Mononuclear cell (primary cell): ENCODE measurements around the gene CST3. TPM values are rescaled to one million over a fixed set of nuclear protein-coding genes. Genes with fewer than 3 reads are reported as not detected.
"Not testable (repeated sequence)": the region's sequence is repeated elsewhere in the genome, so short reads cannot be mapped to it uniquely, and the experiment has no call there.

Experiments used
- H3K27me3 ChIP-seq: 2 replicates; pipeline ENCODE4 v1.6.0; 2011; ENCODE audit warnings: low read length, control low read depth; ENCODE audit not compliant: insufficient read depth
- H3K4me1 ChIP-seq: 2 replicates; pipeline ENCODE4 v1.5.1; 2011; ENCODE audit warnings: mild to moderate bottlenecking, low read length, control low read depth; ENCODE audit not compliant: insufficient read depth
- H3K4me3 ChIP-seq: 2 replicates; pipeline ENCODE4 v1.5.1; 2011; ENCODE audit warnings: mild to moderate bottlenecking, low read length, moderate library complexity
- H3K9me3 ChIP-seq: 2 replicates; pipeline ENCODE4 v1.5.1; 2011; ENCODE audit warnings: low read depth, mild to moderate bottlenecking, control low read depth, low read length
- total RNA-seq: library from RNA; depleted of rRNA; stranded (reverse); fragments of >200 nt; gene quantifications from one replicate; pipeline ENCODE4 v1.2.3, GENCODE V29; 2012

The CST3 gene
- total RNA-seq: 486 TPM

GRCh38 chr20:23637282-23638221 lies at the start of gene CST3:
CST3 (minus strand) TSS chr20:23637955; CDS start chr20:23637862, 93 bp downstream.
- H3K9me3 ChIP-seq: no peaks in the 10 kb centered on the region
- H3K4me1 ChIP-seq: peaks cover 71% of the 10 kb centered on the region
- peak within 1 kb of the TSS; percentile 56 for H3K4me3 ChIP-seq
- H3K27me3 ChIP-seq: no peaks in the 10 kb centered on the region

DNA sequence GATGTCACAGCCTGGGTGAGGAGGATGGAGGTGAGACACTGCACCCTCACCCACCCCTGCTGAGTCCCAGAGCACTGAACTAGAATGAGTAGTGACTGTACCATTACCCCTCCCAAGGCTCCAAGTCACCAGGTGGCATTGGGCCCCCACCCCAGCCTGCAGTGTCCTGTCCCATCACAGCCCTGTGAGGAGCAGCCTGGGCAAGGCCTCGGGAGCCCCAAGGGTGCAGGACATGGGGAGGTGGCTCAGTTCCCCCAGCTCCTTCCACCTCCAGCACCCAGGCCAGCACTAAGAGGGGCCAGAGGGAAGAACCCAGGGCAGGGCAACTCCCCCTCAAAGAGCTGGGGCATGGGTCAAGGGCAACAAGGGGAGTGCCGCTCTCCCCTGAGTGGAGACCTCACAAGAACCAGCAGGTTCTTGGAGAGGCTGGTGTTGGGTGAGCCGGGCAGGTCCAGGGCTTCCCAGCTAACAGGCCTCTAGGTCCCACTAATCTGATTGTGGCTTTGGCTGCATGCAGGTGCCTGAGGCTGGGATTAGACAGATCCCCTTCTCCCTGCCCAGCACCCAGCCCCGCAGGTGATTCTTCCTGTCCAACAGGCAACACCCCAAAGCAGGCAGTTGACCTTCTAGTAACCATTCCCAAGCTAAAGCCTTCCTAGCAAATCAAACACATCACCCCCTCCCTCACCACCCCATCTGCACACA lies 48.4 kb upstream of the CST3 start:
- H3K9me3 ChIP-seq: no peaks in the 10 kb centered on the region
- no peaks in the 10 kb centered on the region for H3K27me3 ChIP-seq
- H3K4me3 ChIP-seq: no peak overlapping the region
- no peaks in the 10 kb centered on the region for H3K4me1 ChIP-seq

DNA sequence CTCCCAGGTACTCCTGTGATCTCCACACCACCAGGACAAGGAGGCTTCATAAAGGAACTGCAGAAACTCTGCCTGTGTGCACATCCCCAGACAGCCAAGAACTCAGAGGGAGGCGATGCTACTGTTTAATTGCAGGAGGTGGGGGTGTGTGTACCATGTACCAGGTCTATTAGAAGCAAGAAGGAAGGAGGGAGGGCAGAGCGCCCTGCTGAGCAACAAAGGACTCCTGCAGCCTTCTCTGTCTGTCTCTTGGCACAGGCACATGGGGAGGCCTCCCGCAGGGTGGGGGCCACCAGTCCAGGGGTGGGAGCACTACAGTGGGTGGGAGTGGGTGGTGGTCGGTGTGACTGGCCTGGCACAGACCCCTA lies 47.8 kb upstream of the CST3 start:
- H3K27me3 ChIP-seq, H3K9me3 ChIP-seq, H3K4me1 ChIP-seq, H3K4me3 ChIP-seq: not testable (repeated sequence)

GRCh38 chr20:23684261-23684660 lies 46.5 kb upstream of the CST3 start:
- H3K9me3 ChIP-seq: no peaks in the 10 kb centered on the region
- H3K27me3 ChIP-seq: no peaks in the 10 kb centered on the region
- no peak overlapping the region for H3K4me3 ChIP-seq
- H3K4me1 ChIP-seq: peaks cover 6% of the 10 kb centered on the region

DNA sequence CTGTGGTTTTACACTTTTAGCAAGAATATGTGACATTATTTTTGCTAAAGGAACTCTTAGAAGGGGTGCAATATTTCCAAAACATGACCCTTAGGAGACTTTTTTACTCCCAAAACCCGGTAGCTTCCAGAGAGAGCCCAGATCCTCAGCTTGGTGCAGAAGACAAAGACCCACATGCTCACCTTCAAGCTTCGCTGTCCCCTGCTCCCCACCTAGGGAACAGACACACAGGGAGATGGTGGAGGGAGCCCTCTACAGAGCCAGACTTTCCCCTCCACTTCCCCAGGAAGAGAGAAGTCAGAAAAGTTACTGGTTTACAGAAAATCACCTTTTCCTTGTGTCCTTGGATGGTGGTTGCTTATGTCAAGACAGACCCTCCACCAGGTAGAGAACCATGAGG lies 46.1 kb upstream of the CST3 start:
- Histone ChIP-seq H3K27me3 (no peaks in the 10 kb centered on the region), H3K4me3 (no peak overlapping the region), H3K4me1 (peaks cover 6% of the 10 kb centered on the region), H3K9me3 (no peaks in the 10 kb centered on the region)

- no peak overlapping the region for H3K4me3 ChIP-seq
- no peaks in the 10 kb centered on the region for H3K9me3 ChIP-seq
- peaks cover 6% of the 10 kb centered on the region for H3K4me1 ChIP-seq
- H3K27me3 ChIP-seq: no peaks in the 10 kb centered on the region
These were observed 45.5 kb upstream of the CST3 start for GRCh38 chr20:23683281-23683680.

DNA sequence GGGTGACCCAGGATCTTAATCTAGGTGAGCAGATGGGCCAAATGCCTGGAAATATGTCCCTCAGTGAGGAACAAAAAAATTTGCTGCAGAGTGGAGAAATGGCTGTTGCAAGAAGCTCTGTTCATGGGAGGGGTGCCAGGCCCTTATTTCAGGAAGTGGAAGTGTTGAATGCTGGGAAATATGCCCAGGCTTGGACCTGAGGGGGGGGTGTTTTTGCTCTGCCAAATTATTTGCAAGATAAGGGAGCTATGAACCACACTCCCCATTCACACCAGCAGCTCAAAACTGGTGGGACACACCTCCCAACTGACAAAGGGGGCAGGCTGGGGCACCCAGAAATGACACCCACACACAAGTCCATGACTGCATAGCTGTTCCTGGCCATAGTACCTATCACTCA lies 42.4 kb upstream of the CST3 start:
- Histone ChIP-seq H3K9me3 (no peaks in the 10 kb centered on the region), H3K27me3 (peaks cover 4% of the 10 kb centered on the region), H3K4me1 (peaks cover 6% of the 10 kb centered on the region), H3K4me3 (no peak overlapping the region)

DNA sequence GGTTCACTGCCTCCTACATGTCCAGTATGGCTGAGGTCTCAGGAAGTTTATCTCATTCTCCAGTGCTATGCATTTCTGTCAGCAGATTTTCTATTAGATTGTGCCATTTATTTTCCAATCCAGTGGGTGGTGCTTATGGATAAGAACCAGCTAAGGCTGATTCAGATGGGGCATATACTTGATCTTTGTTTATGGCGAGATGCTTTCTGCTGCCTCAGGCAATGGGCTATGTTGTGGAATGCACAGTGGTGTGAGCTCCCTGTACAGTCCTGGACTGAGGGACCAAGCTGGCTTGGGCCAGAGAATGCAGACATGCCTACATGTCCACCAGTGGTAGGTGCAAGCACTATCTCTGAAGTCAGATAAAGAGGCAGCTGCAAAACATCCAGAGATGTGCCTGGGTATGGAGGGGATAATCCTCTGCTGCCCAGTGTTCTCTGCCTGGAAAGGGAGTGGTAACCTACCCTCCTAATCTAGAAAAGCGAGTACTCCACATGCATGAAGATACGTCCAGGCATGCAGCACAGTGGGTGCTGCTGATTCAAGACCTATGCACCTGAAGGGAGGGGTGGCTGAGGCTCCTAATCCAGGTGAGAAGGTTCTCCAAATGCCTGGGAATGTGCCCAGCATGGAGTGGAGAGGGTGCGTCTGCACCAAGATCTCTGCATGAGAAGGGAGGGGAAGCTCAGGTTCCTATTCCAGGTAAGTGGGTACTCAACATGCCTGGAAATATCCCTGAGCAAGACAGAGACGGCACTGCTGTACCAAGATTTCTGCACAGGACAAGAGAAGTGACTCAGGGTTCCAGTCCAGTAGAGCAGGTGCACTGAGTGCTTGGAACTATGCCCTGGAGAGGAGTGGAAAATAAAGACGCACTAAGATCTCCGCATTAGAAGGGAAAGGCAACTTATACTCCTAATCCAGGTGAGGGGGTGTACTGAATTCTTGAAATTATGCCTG lies 41.7 kb upstream of the CST3 start:
- Histone ChIP-seq H3K27me3 (peaks cover 4% of the 10 kb centered on the region), H3K4me3 (no peak overlapping the region), H3K4me1 (peaks cover 6% of the 10 kb centered on the region), H3K9me3 (no peaks in the 10 kb centered on the region)

- no peaks in the 10 kb centered on the region for H3K4me1 ChIP-seq
- no peak overlapping the region for H3K4me3 ChIP-seq
- H3K9me3 ChIP-seq: no peaks in the 10 kb centered on the region
- peaks cover 4% of the 10 kb centered on the region for H3K27me3 ChIP-seq
These were observed 35.5 kb upstream of the CST3 start for GRCh38 chr20:23673209-23673608.

DNA sequence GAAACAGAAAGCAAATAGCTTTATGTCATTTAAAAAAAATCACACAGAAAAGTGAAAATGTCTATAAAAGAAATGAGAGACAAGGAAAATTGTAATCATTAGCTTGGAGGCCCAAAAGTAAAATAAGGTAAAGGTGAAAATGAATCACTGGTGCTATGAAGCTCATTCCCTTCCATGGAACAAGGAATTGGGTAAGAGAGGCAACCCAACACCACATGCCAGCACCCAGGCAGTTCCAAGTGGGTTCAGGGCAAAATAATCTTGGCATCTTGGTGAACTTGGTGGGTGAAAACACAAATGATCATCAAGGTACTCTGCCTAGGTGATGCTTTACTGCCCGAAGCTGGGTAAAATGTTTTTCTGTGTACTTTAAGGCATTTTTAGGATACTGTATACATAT lies 34.4 kb upstream of the CST3 start:
- Histone ChIP-seq H3K4me3 (no peak overlapping the region), H3K27me3 (peaks cover 4% of the 10 kb centered on the region), H3K4me1 (no peaks in the 10 kb centered on the region), H3K9me3 (no peaks in the 10 kb centered on the region)

GRCh38 chr20:23671479-23671878 lies 33.7 kb upstream of the CST3 start:
- H3K27me3 ChIP-seq: no peaks in the 10 kb centered on the region
- H3K4me1 ChIP-seq: no peaks in the 10 kb centered on the region
- no peak overlapping the region for H3K4me3 ChIP-seq
- no peaks in the 10 kb centered on the region for H3K9me3 ChIP-seq

DNA sequence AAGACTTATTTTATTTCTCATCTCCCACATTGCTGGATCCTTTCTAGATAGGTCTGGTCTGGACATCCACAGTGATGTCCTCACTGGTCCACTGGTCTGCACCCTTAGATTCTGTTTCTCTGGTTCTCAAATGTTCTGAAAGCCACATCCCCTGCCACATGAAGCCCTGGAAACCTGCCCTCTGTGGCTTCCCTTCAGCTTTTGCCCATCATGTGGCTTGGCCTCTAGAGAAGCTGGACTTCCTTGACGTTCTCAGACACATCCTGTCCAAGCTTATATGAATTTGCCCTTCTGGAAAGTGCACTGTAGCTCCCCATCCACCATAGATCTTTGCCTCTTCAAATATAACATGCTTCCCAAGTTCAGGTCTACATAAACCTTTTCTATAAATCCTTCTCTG lies 32.6 kb upstream of the CST3 start:
- H3K4me3 ChIP-seq: no peak overlapping the region

GRCh38 chr20:23669866-23670265 lies 32.1 kb upstream of the CST3 start:
- Histone ChIP-seq H3K4me3 (no peak overlapping the region), H3K4me1 (no peaks in the 10 kb centered on the region), H3K9me3 (no peaks in the 10 kb centered on the region), H3K27me3 (no peaks in the 10 kb centered on the region)

More for the DNA sequence above, 32.6 kb upstream of the CST3 start:
- Histone ChIP-seq H3K4me1 (no peaks in the 10 kb centered on the region), H3K27me3 (no peaks in the 10 kb centered on the region), H3K9me3 (no peaks in the 10 kb centered on the region)

GRCh38 chr20:23669327-23669726 lies 31.6 kb upstream of the CST3 start:
- H3K4me1 ChIP-seq: no peaks in the 10 kb centered on the region
- no peaks in the 10 kb centered on the region for H3K27me3 ChIP-seq
- H3K4me3 ChIP-seq: no peak overlapping the region
- no peaks in the 10 kb centered on the region for H3K9me3 ChIP-seq
